ENCODE data around the gene TMEM109.

The TMEM109 gene

DNA sequence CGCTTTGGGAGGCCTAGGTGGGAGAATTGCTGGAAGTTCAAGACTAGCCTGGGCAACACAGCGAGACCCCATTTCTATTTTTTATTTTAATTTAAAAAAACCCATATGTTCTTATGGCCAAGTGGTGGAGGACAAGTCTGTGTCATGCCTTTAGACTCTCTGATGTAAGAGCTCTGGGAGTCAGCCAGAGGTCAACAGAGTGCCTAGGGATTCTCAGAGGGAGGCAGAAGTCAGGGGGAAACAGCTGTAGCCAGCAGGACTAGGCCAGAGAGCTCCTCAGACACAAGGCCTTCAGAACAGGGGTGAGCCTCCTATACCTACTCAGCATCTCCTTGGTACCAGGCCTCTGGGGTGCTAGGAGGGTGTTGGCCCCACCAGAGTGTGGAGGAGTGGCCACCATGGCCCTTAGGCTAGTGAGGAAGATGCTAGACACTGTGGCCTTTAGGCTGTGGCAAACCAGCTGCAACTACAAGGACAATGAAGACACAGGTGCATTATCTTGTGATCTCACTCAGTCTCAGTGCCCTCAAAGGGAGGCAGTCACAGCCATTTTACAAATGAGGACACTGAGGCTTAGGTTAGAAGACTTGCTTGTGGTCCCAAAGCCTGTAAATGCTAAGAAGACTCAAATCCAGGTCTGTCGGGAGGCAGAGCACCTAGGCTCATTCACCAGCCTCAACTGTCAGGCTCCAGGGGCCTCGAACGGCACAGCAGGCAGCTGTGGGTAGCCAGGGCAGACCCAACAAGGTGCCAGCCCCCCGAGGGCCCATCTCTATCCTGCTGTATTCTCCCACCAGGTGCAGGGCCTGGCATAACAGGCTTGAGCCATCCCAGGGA lies 41.6 kb upstream of the TMEM109 start:
- H3K27ac ChIP-seq (ENCODE audit: low read length) = no peak overlapping the region
- H3K36me3 ChIP-seq (ENCODE audit: insufficient read depth, low read depth, low read length) = no peaks in the 10 kb centered on the region
- H3K27me3 ChIP-seq (ENCODE audit: insufficient read depth, low read length) = no peaks in the 10 kb centered on the region
- no peaks in the 10 kb centered on the region for H3K4me1 ChIP-seq (ENCODE audit: insufficient read depth, low read length)
- H3K9me3 ChIP-seq (ENCODE audit: insufficient read depth, low read depth, low read length) = no peaks in the 10 kb centered on the region
- H3K9ac ChIP-seq (ENCODE audit: low read depth, low read length) = no peak overlapping the region
- H3K4me3 ChIP-seq (ENCODE audit: low read length) = no peak overlapping the region

DNA sequence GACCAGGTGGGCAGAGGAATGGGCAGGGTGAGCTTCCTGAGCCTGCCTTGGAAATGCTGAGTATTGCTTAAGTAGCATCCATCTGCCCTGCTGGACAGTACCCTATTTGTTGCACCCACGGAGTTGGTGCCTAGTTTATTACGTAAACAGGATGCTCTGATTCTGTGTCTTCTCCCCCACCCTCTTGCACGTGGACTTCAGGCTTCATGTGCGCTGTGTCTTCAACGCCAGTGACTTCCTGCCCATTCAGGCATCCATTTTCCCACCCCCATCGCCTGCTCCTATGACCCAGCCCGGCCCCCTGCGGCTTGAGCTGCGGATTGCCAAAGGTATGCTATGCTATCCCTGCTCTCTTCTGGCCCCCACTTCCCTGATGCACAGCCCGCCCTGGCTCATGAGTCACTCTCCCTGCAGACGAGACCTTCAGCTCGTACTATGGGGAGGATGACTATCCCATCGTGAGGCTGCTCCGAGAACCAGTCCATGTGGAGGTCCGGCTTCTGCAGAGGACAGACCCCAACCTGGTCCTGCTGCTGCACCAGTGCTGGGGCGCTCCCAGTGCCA lies 40.9 kb upstream of the TMEM109 start:
- Histone ChIP-seq H3K27me3 (ENCODE audit: insufficient read depth, low read length) (no peaks in the 10 kb centered on the region), H3K9me3 (ENCODE audit: insufficient read depth, low read depth, low read length) (no peaks in the 10 kb centered on the region), H3K4me1 (ENCODE audit: insufficient read depth, low read length) (no peaks in the 10 kb centered on the region), H3K36me3 (ENCODE audit: insufficient read depth, low read depth, low read length) (no peaks in the 10 kb centered on the region), H3K9ac (ENCODE audit: low read depth, low read length) (no peak overlapping the region), H3K27ac (ENCODE audit: low read length) (no peak overlapping the region), H3K4me3 (ENCODE audit: low read length) (no peak overlapping the region)

DNA sequence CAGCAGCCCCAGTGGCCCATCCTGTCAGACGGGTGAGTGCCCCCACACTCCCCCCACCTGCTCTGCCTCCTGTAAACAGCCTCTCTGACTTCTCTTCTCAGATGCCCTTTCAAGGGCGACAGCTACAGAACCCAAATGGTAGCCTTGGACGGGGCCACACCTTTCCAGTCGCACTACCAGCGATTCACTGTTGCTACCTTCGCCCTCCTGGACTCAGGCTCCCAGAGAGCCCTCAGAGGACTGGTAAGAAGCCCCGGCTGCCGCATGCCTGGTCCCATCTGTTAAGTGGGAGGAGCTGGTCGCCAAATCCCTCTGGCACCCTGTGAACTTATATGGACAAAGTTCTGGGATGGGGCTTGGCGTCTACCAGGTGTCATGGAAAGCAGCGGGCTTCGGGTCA lies 40.4 kb upstream of the TMEM109 start:
- Histone ChIP-seq H3K27me3 (ENCODE audit: insufficient read depth, low read length) (no peaks in the 10 kb centered on the region), H3K9ac (ENCODE audit: low read depth, low read length) (no peak overlapping the region), H3K27ac (ENCODE audit: low read length) (no peak overlapping the region), H3K9me3 (ENCODE audit: insufficient read depth, low read depth, low read length) (no peaks in the 10 kb centered on the region), H3K4me1 (ENCODE audit: insufficient read depth, low read length) (no peaks in the 10 kb centered on the region), H3K36me3 (ENCODE audit: insufficient read depth, low read depth, low read length) (no peaks in the 10 kb centered on the region), H3K4me3 (ENCODE audit: low read length) (no peak overlapping the region)

DNA sequence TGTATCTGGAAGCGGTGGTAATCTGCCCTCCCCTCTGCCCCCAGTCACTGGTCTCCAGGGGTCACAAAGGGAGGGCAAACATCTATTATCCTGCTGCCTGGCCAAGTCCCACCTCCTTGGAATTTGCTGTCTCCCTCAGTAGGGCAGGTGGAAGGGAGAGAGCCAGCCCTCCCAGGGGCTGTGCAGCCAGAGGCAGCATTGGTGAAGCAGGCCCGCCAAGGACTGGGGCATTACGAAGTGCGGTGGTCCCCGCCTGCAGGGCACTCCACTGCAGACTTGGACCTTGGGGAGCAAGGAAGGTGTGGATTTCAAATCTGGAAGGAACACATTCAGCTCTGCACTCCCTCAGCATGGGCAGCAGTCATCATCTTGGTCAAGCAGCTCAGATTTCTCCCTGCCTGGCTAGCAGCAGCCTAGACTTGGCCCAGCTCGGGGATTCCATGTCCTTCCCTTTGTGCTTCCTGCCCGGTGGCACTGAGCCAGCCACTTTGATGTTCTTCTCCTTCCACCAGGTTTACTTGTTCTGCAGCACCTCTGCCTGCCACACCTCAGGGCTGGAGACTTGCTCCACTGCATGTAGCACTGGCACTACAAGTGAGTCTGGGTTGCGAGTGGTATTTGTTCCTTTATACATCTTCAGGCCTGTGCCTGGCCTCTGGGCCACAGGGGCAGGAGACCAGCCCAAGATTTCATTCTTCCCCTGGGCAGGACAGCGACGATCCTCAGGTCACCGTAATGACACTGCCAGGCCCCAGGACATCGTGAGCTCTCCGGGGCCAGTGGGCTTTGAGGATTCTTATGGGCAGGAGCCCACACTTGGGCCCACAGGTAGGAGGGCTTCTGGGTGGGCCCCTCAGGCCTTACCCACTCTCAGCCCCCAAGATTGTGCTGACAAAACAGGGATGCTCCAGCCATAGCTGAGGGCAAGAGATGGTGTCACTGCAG lies 39.3 kb upstream of the TMEM109 start:
- no peaks in the 10 kb centered on the region for H3K9me3 ChIP-seq (ENCODE audit: insufficient read depth, low read depth, low read length)
- H3K9ac ChIP-seq (ENCODE audit: low read depth, low read length) = no peak overlapping the region
- H3K4me1 ChIP-seq (ENCODE audit: insufficient read depth, low read length) = no peaks in the 10 kb centered on the region
- H3K36me3 ChIP-seq (ENCODE audit: insufficient read depth, low read depth, low read length) = no peaks in the 10 kb centered on the region; the same call in 1 of the 2 replicates
- no peak overlapping the region for H3K27ac ChIP-seq (ENCODE audit: low read length)
- H3K4me3 ChIP-seq (ENCODE audit: low read length) = no peak overlapping the region
- no peaks in the 10 kb centered on the region for H3K27me3 ChIP-seq (ENCODE audit: insufficient read depth, low read length)

DNA sequence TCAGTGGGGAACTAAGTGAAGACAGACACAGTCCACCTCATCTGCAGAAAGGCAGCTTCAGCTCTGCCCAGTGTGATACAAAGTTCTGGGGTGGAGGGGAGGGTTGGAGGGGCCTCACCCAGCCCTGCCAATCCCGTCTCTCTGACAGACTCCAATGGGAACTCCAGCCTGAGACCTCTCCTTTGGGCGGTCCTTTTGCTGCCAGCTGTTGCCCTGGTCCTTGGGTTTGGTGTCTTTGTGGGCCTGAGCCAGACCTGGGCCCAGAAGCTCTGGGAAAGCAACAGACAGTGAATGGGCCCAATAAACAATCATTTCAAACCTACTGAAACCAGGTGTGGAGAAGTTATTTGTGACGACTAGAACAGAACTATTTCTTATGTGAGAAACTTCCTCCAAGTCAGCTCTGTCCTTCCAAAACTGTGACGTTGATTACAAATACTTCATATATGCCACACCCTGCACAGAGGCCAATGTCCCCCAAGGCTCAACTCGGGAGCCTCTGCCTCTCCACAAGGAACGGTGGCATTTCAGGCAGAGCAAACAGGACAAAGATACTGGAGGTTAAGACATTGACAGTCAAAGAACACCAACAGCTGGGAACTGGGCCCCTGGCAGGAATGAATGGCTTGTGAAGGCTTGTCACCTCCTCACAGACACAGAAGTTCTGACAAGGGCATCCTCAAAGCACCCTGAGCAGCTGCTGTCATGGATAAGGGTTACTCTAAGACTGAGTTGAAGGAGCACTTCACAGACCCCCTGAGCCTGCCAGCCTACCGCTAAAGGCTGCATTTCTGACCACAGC lies 38.4 kb upstream of the TMEM109 start:
- Histone ChIP-seq H3K27ac (ENCODE audit: low read length) (no peak overlapping the region), H3K9me3 (ENCODE audit: insufficient read depth, low read depth, low read length) (no peaks in the 10 kb centered on the region), H3K4me1 (ENCODE audit: insufficient read depth, low read length) (no peaks in the 10 kb centered on the region), H3K27me3 (ENCODE audit: insufficient read depth, low read length) (no peaks in the 10 kb centered on the region), H3K4me3 (ENCODE audit: low read length) (no peak overlapping the region), H3K9ac (ENCODE audit: low read depth, low read length) (no peak overlapping the region), H3K36me3 (ENCODE audit: insufficient read depth, low read depth, low read length) (no peaks in the 10 kb centered on the region; the same call in 1 of the 2 replicates)

DNA sequence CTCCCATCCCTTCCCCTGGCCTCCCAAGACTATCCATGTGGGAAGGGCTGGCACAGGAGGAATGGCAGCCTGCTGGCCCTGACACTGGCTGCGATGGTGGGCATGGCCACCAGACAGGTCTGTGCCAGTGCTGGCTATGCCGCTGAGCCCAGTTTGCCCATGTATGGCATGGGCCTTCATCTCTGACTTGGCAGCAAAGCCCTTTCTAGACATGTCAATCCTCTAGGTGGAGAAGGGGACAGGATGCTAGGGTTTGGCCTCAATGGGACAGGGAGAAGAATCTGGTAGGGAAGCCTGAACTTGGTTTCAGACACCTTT lies 37.8 kb upstream of the TMEM109 start:
- no peak overlapping the region for H3K27ac ChIP-seq (ENCODE audit: low read length)
- H3K36me3 ChIP-seq (ENCODE audit: insufficient read depth, low read depth, low read length) = no peaks in the 10 kb centered on the region; the same call in 1 of the 2 replicates
- H3K27me3 ChIP-seq (ENCODE audit: insufficient read depth, low read length) = no peaks in the 10 kb centered on the region
- no peaks in the 10 kb centered on the region for H3K9me3 ChIP-seq (ENCODE audit: insufficient read depth, low read depth, low read length)
- no peak overlapping the region for H3K4me3 ChIP-seq (ENCODE audit: low read length)
- no peaks in the 10 kb centered on the region for H3K4me1 ChIP-seq (ENCODE audit: insufficient read depth, low read length)
- no peak overlapping the region for H3K9ac ChIP-seq (ENCODE audit: low read depth, low read length)

DNA sequence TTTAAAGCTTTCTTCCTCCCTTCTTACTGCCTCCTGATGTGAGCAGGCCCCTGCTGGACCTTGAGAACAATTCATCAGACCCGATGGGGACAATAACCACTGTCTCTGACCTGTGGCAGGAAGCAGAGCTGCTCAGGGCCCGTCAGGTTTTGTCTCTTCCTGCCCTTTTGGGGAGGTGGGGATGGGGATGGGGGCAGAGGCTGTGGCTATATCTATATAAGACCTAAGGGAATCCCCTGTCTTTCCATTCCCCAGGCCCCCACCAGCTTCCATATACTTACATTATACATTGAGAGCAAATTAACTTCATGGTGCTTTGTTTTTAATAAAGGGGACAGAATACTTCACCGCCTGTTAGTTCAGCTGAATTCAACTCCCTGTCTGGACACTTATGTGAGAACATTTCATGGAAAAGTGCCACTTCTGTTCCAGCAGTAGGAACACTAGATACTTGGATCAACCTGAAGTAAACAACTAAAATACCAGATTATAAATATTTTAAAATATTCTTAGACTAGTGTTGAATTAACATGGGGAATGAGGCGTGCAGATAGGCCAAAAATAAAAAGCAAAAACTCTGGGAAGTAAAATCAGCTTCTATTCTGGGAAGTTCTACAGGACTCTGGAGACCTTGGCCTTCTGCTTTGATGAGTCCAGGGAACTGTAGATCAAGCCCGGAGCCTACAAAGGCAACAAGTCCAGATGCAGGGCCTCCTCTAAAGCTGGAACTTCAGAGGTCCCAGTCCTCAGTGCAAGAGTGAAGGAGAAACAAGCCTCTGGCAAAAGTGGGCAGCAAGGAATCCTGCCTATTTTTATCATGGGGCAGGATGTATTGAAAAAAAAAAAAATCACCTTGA lies 35.5 kb upstream of the TMEM109 start:
- H3K27me3 ChIP-seq (ENCODE audit: insufficient read depth, low read length) = no peaks in the 10 kb centered on the region
- H3K9ac ChIP-seq (ENCODE audit: low read depth, low read length) = no peak overlapping the region
- no peaks in the 10 kb centered on the region for H3K4me1 ChIP-seq (ENCODE audit: insufficient read depth, low read length)
- H3K27ac ChIP-seq (ENCODE audit: low read length) = no peak overlapping the region
- H3K4me3 ChIP-seq (ENCODE audit: low read length) = no peak overlapping the region
- H3K9me3 ChIP-seq (ENCODE audit: insufficient read depth, low read depth, low read length) = no peaks in the 10 kb centered on the region
- H3K36me3 ChIP-seq (ENCODE audit: insufficient read depth, low read depth, low read length) = no peaks in the 10 kb centered on the region; the same call in 1 of the 2 replicates

DNA sequence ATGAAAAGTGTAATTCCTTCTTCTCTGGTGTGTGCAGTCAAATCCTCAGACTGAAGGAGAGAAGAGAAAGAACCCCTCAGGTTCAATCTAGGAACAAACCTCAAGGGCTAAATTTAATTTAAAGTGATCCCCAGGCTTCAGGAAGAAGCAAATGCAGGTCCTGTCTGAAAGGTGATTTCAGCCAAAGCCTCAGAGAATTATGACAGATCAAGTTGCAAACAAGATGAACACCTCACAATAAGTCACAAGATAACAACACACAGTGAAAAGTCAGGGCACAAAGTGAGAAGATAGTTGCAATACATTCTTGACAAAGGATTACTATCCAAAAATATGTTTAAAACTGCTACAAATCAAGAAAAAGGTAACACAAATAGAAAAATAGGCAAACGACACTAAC lies 34.9 kb upstream of the TMEM109 start:
- Histone ChIP-seq H3K9ac (ENCODE audit: low read depth, low read length) (no peak overlapping the region), H3K4me1 (ENCODE audit: insufficient read depth, low read length) (no peaks in the 10 kb centered on the region)

DNA sequence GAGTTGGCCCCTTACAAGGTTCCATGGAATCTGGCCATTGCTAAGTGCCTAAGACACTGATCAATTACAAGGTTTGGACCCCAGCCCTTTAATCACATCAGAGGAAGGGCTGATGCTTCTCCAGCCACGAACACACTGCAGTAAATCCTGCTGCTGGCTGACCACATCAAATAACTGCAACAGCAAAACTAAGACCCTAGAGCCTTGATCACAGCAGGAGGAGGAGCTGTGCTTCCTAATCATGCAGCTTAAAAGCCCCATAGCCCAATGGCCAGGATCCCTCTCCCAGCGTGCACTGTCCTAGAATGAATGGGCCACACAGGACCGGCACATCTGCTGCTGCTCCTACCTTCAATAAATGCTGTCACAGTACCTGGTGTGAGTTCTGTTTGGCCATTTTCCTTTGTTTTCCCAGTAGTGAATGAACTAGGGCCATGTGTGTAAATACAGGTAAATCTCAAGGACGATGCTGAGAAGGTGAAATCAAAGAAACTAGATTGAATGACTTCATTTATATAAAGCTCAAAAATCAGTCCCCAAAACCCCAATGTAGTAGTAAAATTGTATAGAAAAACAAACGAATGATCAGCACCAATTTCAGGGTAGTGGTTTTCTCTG lies 33.9 kb upstream of the TMEM109 start:
- Histone ChIP-seq H3K27ac (ENCODE audit: low read length) (no peak overlapping the region), H3K4me3 (ENCODE audit: low read length) (no peak overlapping the region)

More for the DNA sequence above, 34.9 kb upstream of the TMEM109 start:
- Histone ChIP-seq H3K9me3 (ENCODE audit: insufficient read depth, low read depth, low read length) (no peaks in the 10 kb centered on the region), H3K36me3 (ENCODE audit: insufficient read depth, low read depth, low read length) (no peaks in the 10 kb centered on the region; the same call in 1 of the 2 replicates), H3K27ac (ENCODE audit: low read length) (no peak overlapping the region), H3K4me3 (ENCODE audit: low read length) (no peak overlapping the region), H3K27me3 (ENCODE audit: insufficient read depth, low read length) (no peaks in the 10 kb centered on the region)

DNA sequence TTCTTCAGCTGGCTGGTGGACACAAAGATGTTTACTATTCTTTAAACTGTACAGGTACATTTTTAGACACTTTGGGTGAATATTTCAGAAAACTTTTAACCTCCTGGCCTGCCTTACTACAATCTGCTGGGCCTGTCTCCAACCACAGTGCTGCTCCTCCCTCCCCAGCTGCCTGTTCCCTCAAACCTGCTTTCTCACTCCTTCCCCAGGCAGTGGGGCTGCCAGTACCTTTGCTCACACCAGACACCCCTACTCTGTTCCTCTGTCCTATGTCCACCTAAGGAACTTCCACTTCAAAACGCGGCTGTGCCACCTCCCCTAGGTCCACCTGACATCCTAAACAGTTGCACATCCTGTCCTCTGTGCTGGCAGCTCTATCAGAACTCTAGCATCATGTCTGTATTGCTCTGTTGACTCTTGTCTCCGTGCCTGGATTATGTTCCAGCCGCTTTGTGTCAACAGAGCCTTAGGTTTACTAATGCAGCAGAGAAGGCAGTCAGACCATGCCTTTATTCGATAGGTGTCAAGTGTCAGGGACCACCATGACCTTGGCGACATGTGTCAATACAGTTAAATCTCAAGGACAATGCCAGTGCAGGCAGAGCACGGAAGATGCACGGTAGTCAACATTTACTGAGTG lies 33.2 kb upstream of the TMEM109 start:
- Histone ChIP-seq H3K4me3 (ENCODE audit: low read length) (no peak overlapping the region), H3K9me3 (ENCODE audit: insufficient read depth, low read depth, low read length) (no peaks in the 10 kb centered on the region), H3K9ac (ENCODE audit: low read depth, low read length) (no peak overlapping the region), H3K27me3 (ENCODE audit: insufficient read depth, low read length) (no peaks in the 10 kb centered on the region), H3K36me3 (ENCODE audit: insufficient read depth, low read depth, low read length) (no peaks in the 10 kb centered on the region; the same call in 1 of the 2 replicates), H3K27ac (ENCODE audit: low read length) (no peak overlapping the region), H3K4me1 (ENCODE audit: insufficient read depth, low read length) (no peaks in the 10 kb centered on the region)

More for the DNA sequence above, 33.9 kb upstream of the TMEM109 start:
- Histone ChIP-seq H3K36me3 (ENCODE audit: insufficient read depth, low read depth, low read length) (no peaks in the 10 kb centered on the region; the same call in 1 of the 2 replicates), H3K27me3 (ENCODE audit: insufficient read depth, low read length) (no peaks in the 10 kb centered on the region), H3K9me3 (ENCODE audit: insufficient read depth, low read depth, low read length) (no peaks in the 10 kb centered on the region), H3K4me1 (ENCODE audit: insufficient read depth, low read length) (no peaks in the 10 kb centered on the region), H3K9ac (ENCODE audit: low read depth, low read length) (no peak overlapping the region)
